ENCODE measurements around the gene CNGA2.

The CNGA2 gene

DNA sequence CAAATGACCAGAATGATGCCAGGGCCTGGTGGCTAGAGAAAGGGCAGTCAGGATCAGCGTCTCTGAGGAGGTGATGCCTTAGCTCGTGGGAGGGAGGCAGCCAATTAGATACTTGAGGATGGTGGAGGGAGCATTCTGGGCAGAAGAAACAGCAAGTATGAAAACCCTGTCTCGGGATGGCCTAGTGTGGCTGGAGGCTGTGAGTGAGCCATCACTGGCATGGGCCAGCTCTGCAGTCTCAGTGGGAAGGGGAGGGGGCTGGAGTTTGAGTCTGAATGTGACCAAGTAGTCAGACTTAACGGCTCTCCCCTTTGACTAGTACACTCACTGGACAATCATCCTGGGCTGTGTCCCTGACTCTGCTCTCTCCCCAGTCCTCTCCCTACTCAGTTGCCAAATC lies 7.1 kb downstream of the CNGA2 start:
- Histone ChIP-seq H3K4me2 (ENCODE audit: low read length) (no peak overlapping the region), H3K79me2 (ENCODE audit: control insufficient read depth, low read length) (no peaks in the 10 kb centered on the region), H3K27ac (ENCODE audit: low read depth, low read length) (no peak overlapping the region), H3K4me1 (ENCODE audit: control insufficient read depth, low read length) (no peaks in the 10 kb centered on the region), H3K9me3 (ENCODE audit: control insufficient read depth, insufficient read depth, low read length) (no peaks in the 10 kb centered on the region), H3K4me3 (ENCODE audit: low read length) (no peak overlapping the region), H3K36me3 (ENCODE audit: control insufficient read depth, low read length) (no peaks in the 10 kb centered on the region), H3F3A (ENCODE audit: control insufficient read depth, insufficient read depth) (no peaks in the 10 kb centered on the region), H3K9me2 (replicated peaks; ENCODE audit: control insufficient read depth, low read length) (no peaks in the 10 kb centered on the region), H3K27me3 (ENCODE audit: control insufficient read depth, low read length) (no peaks in the 10 kb centered on the region), H4K20me1 (ENCODE audit: control insufficient read depth, insufficient read depth, low read depth, low read length) (no peaks in the 10 kb centered on the region)
- TF ChIP-seq, protein P1, sequence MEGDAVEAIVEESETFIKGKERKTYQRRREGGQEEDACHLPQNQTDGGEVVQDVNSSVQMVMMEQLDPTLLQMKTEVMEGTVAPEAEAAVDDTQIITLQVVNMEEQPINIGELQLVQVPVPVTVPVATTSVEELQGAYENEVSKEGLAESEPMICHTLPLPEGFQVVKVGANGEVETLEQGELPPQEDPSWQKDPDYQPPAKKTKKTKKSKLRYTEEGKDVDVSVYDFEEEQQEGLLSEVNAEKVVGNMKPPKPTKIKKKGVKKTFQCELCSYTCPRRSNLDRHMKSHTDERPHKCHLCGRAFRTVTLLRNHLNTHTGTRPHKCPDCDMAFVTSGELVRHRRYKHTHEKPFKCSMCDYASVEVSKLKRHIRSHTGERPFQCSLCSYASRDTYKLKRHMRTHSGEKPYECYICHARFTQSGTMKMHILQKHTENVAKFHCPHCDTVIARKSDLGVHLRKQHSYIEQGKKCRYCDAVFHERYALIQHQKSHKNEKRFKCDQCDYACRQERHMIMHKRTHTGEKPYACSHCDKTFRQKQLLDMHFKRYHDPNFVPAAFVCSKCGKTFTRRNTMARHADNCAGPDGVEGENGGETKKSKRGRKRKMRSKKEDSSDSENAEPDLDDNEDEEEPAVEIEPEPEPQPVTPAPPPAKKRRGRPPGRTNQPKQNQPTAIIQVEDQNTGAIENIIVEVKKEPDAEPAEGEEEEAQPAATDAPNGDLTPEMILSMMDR (IDR thresholded peaks at IDR 0.05; ENCODE audit: low read depth, low read length, poor library complexity, severe bottlenecking): no peak
- TF ChIP-seq EZH2phosphoT487 (IDR thresholded peaks at IDR 0.05; ENCODE audit: borderline replicate concordance, low read length): no peak

DNA sequence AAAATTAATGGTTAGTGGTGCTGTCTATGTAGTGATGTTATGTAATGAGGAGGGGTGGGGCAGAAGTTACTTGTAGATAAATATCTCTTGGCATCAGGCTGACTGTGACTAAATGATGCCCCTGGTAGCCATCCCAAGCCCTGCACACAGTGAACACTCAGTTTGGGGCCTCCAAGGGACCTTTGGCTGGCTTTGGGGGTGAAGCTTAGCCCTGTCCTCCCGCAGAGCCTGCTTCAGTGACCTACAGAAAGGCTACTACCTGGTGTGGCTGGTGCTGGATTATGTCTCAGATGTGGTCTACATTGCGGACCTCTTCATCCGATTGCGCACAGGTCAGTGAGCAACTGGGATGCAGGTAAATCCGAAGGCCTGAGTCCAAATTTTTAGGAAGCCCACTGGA lies 7.8 kb downstream of the CNGA2 start:
- H3K4me1 ChIP-seq (ENCODE audit: control insufficient read depth, low read length): no peaks in the 10 kb centered on the region
- no peaks in the 10 kb centered on the region for H4K20me1 ChIP-seq (ENCODE audit: control insufficient read depth, insufficient read depth, low read depth, low read length)
- H3K4me3 ChIP-seq (ENCODE audit: low read length): no peak overlapping the region
- no peaks in the 10 kb centered on the region for H3K9me3 ChIP-seq (ENCODE audit: control insufficient read depth, insufficient read depth, low read length)
- H3K4me2 ChIP-seq (ENCODE audit: low read length): no peak overlapping the region
- H3K27me3 ChIP-seq (ENCODE audit: control insufficient read depth, low read length): no peaks in the 10 kb centered on the region
- TF ChIP-seq EZH2phosphoT487 (IDR thresholded peaks at IDR 0.05; ENCODE audit: borderline replicate concordance, low read length): no peak
- TF ChIP-seq, protein P1 (IDR thresholded peaks at IDR 0.05; ENCODE audit: low read depth, low read length, poor library complexity, severe bottlenecking): no peak
- H3K36me3 ChIP-seq (ENCODE audit: control insufficient read depth, low read length): no peaks in the 10 kb centered on the region
- no peaks in the 10 kb centered on the region for H3F3A ChIP-seq (ENCODE audit: control insufficient read depth, insufficient read depth)
- H3K27ac ChIP-seq (ENCODE audit: low read depth, low read length): no peak overlapping the region
- no peaks in the 10 kb centered on the region for H3K79me2 ChIP-seq (ENCODE audit: control insufficient read depth, low read length)
- H3K9me2 ChIP-seq (replicated peaks; ENCODE audit: control insufficient read depth, low read length): no peaks in the 10 kb centered on the region

DNA sequence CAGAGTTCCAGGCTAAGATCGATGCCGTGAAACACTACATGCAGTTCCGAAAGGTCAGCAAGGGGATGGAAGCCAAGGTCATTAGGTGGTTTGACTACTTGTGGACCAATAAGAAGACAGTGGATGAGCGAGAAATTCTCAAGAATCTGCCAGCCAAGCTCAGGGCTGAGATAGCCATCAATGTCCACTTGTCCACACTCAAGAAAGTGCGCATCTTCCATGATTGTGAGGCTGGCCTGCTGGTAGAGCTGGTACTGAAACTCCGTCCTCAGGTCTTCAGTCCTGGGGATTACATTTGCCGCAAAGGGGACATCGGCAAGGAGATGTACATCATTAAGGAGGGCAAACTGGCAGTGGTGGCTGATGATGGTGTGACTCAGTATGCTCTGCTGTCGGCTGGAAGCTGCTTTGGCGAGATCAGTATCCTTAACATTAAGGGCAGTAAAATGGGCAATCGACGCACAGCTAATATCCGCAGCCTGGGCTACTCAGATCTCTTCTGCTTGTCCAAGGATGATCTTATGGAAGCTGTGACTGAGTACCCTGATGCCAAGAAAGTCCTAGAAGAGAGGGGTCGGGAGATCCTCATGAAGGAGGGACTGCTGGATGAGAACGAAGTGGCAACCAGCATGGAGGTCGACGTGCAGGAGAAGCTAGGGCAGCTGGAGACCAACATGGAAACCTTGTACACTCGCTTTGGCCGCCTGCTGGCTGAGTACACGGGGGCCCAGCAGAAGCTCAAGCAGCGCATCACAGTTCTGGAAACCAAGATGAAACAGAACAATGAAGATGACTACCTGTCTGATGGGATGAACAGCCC lies 9.3 kb downstream of the CNGA2 start:
- H3K4me2 ChIP-seq (ENCODE audit: low read length): no peak overlapping the region
- no peaks in the 10 kb centered on the region for H3K9me3 ChIP-seq (ENCODE audit: control insufficient read depth, insufficient read depth, low read length)
- no peak overlapping the region for H3K4me3 ChIP-seq (ENCODE audit: low read length)
- H3K36me3 ChIP-seq (ENCODE audit: control insufficient read depth, low read length): no peaks in the 10 kb centered on the region
- H3K79me2 ChIP-seq (ENCODE audit: control insufficient read depth, low read length): no peaks in the 10 kb centered on the region
- H3F3A ChIP-seq (ENCODE audit: control insufficient read depth, insufficient read depth): no peaks in the 10 kb centered on the region
- no peak overlapping the region for H3K27ac ChIP-seq (ENCODE audit: low read depth, low read length)
- no peaks in the 10 kb centered on the region for H3K9me2 ChIP-seq (replicated peaks; ENCODE audit: control insufficient read depth, low read length)
- no peaks in the 10 kb centered on the region for H3K4me1 ChIP-seq (ENCODE audit: control insufficient read depth, low read length)
- no peaks in the 10 kb centered on the region for H3K27me3 ChIP-seq (ENCODE audit: control insufficient read depth, low read length)
- no peak for TF ChIP-seq EZH2phosphoT487 (IDR thresholded peaks at IDR 0.05; ENCODE audit: borderline replicate concordance, low read length)
- TF ChIP-seq, protein P1 (IDR thresholded peaks at IDR 0.05; ENCODE audit: low read depth, low read length, poor library complexity, severe bottlenecking): no peak
- H4K20me1 ChIP-seq (ENCODE audit: control insufficient read depth, insufficient read depth, low read depth, low read length): no peaks in the 10 kb centered on the region

Data from DOHH2 (cell line).